MM.1S (cell line): Measurements from ENCODE around the gene PPP2R5E.

Experiments used
- DNase-seq: peaks from one replicate; pipeline ENCODE4 v3.0.0-alpha.2; 2015
- H2AFZ ChIP-seq: fragments of 300-600 bp; sonication (generic); 2 replicates; pipeline ENCODE4 v1.6.0; 2016; ENCODE audit warnings: antibody characterized with exemption, low read length
- H3F3A ChIP-seq: fragments of 300-600 bp; sonication (generic); 2 replicates; pipeline ENCODE4 v1.6.1; 2016; ENCODE audit warnings: mild to moderate bottlenecking, antibody characterized with exemption, low read length, moderate library complexity, mixed read lengths; ENCODE audit not compliant: insufficient read depth
- H3K27ac ChIP-seq: fragments of 300-600 bp; sonication (generic); 2 replicates; pipeline ENCODE4 v1.5.1; 2016; ENCODE audit warnings: mild to moderate bottlenecking, low read length
- H3K27me3 ChIP-seq: fragments of 300-600 bp; sonication (generic); replicated peaks from 2 replicates; pipeline ENCODE4 v1.6.0; 2016; ENCODE audit warnings: low read length; ENCODE audit not compliant: insufficient read depth
- H3K36me3 ChIP-seq: fragments of 300-600 bp; sonication (generic); replicated peaks from 2 replicates; pipeline ENCODE4 v1.6.1; 2016; ENCODE audit warnings: mild to moderate bottlenecking, low read length, mixed read lengths; ENCODE audit not compliant: insufficient read depth
- H3K4me1 ChIP-seq: fragments of 300-600 bp; sonication (generic); 2 replicates; pipeline ENCODE4 v1.6.1; 2016; ENCODE audit warnings: low read length, mixed read lengths
- H3K4me2 ChIP-seq: fragments of 300-600 bp; sonication (generic); 2 replicates; pipeline ENCODE4 v1.6.0; 2016; ENCODE audit warnings: low read depth, low read length
- H3K4me3 ChIP-seq: fragments of 300-600 bp; sonication (generic); 2 replicates; pipeline ENCODE4 v1.5.1; 2016; ENCODE audit warnings: low read length, mixed read lengths
- H3K79me2 ChIP-seq: fragments of 300-600 bp; sonication (generic); 2 replicates; pipeline ENCODE4 v1.6.1; 2016; ENCODE audit warnings: mixed run types, low read length, mixed read lengths
- H3K9ac ChIP-seq: fragments of 300-600 bp; sonication (generic); 2 replicates; pipeline ENCODE4 v1.6.1; 2016; ENCODE audit warnings: low read length, mixed read lengths
- H3K9me2 ChIP-seq: fragments of 300-600 bp; sonication (generic); replicated peaks from 2 replicates; pipeline ENCODE4 v1.6.1; 2016; ENCODE audit warnings: mild to moderate bottlenecking, low read length, mixed read lengths; ENCODE audit not compliant: insufficient read depth
- H3K9me3 ChIP-seq: fragments of 300-600 bp; sonication (generic); replicated peaks from 2 replicates; pipeline ENCODE4 v1.6.1; 2016; ENCODE audit warnings: mild to moderate bottlenecking, low read length, mixed read lengths; ENCODE audit not compliant: insufficient read depth
- H4K20me1 ChIP-seq: fragments of 300-600 bp; sonication (generic); 2 replicates; pipeline ENCODE4 v1.6.1; 2016; ENCODE audit warnings: mild to moderate bottlenecking, low read length, moderate library complexity, mixed read lengths; ENCODE audit not compliant: insufficient read depth
- EZH2 ChIP-seq: fragments of 300-600 bp; sonication (generic); optimal IDR thresholded peaks from 2 replicates; pipeline ENCODE3; 2017; ENCODE audit warnings: low read depth, mild to moderate bottlenecking, antibody characterized with exemption, low read length, mixed read lengths
- EZH2phosphoT487 ChIP-seq: fragments of 300-600 bp; sonication (generic); IDR thresholded peaks from 2 replicates; pipeline ENCODE4 v1.6.1; 2018; ENCODE audit warnings: antibody characterized with exemption, low read length
- TF ChIP-seq, protein P1 (sequence below): fragments of 300-600 bp; sonication (generic); IDR thresholded peaks from 2 replicates; pipeline ENCODE4 v1.5.1; 2016; ENCODE audit warnings: antibody characterized with exemption, low read length, mixed read lengths

PPP2R5E gene

GRCh38 chr14:63413009-63413408, 130.2 kb downstream of the PPP2R5E start:
- Histone ChIP-seq H3F3A (no peaks in the 10 kb centered on the region), H3K27ac (no peak overlapping the region), H4K20me1 (no peaks in the 10 kb centered on the region), H3K36me3 (no peaks in the 10 kb centered on the region), H3K79me2 (no peaks in the 10 kb centered on the region), H3K9me2 (no peaks in the 10 kb centered on the region), H3K4me2 (no peak overlapping the region), H3K27me3 (no peaks in the 10 kb centered on the region), H3K9me3 (no peaks in the 10 kb centered on the region), H3K4me1 (no peaks in the 10 kb centered on the region), H3K4me3 (no peak overlapping the region), H3K9ac (no peak overlapping the region), H2AFZ (no peak overlapping the region)
- TF ChIP-seq EZH2, result no peak
- TF ChIP-seq, protein P1, sequence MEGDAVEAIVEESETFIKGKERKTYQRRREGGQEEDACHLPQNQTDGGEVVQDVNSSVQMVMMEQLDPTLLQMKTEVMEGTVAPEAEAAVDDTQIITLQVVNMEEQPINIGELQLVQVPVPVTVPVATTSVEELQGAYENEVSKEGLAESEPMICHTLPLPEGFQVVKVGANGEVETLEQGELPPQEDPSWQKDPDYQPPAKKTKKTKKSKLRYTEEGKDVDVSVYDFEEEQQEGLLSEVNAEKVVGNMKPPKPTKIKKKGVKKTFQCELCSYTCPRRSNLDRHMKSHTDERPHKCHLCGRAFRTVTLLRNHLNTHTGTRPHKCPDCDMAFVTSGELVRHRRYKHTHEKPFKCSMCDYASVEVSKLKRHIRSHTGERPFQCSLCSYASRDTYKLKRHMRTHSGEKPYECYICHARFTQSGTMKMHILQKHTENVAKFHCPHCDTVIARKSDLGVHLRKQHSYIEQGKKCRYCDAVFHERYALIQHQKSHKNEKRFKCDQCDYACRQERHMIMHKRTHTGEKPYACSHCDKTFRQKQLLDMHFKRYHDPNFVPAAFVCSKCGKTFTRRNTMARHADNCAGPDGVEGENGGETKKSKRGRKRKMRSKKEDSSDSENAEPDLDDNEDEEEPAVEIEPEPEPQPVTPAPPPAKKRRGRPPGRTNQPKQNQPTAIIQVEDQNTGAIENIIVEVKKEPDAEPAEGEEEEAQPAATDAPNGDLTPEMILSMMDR, result no peak
- TF ChIP-seq EZH2phosphoT487, result no peak
- no peak for DNase-seq

- Histone ChIP-seq H2AFZ (no peak overlapping the region), H3K27me3 (no peaks in the 10 kb centered on the region), H3F3A (no peaks in the 10 kb centered on the region), H3K27ac (no peak overlapping the region), H3K9me2 (no peaks in the 10 kb centered on the region), H3K9ac (no peak overlapping the region), H4K20me1 (no peaks in the 10 kb centered on the region), H3K4me2 (no peak overlapping the region), H3K36me3 (no peaks in the 10 kb centered on the region), H3K4me3 (no peak overlapping the region), H3K9me3 (no peaks in the 10 kb centered on the region), H3K79me2 (no peaks in the 10 kb centered on the region), H3K4me1 (no peaks in the 10 kb centered on the region)
- TF ChIP-seq EZH2 (no peak), EZH2phosphoT487 (no peak)
- TF ChIP-seq, protein P1, result no peak
- no peak for DNase-seq
These were observed 136.8 kb downstream of the PPP2R5E start for GRCh38 chr14:63406333-63406732.

GRCh38 chr14:63405715-63406114, 137.5 kb downstream of the PPP2R5E start:
- Histone ChIP-seq H3K4me3 (no peak overlapping the region), H3K9me2 (no peaks in the 10 kb centered on the region), H3K36me3 (no peaks in the 10 kb centered on the region), H3K79me2 (no peaks in the 10 kb centered on the region), H3K27ac (no peak overlapping the region), H2AFZ (no peak overlapping the region), H3K4me1 (no peaks in the 10 kb centered on the region), H3F3A (no peaks in the 10 kb centered on the region), H3K27me3 (no peaks in the 10 kb centered on the region), H3K4me2 (no peak overlapping the region), H4K20me1 (no peaks in the 10 kb centered on the region), H3K9ac (no peak overlapping the region), H3K9me3 (no peaks in the 10 kb centered on the region)
- TF ChIP-seq, protein P1, result no peak
- no peak for TF ChIP-seq EZH2
- TF ChIP-seq EZH2phosphoT487, result no peak
- no peak for DNase-seq
